IMR-90 (cell line): Measurements from ENCODE around the gene MEGF9. TPM values are rescaled to one million over a fixed set of nuclear protein-coding genes. Genes with fewer than 3 reads are reported as not detected.

Source experiments
- ATAC-seq: fragments of 200-7000 bp; cut with Tn5 transposase; 2 replicates; pipeline ENCODE4 v1.9.1; 2020; ENCODE audit warnings: low read depth, mild to moderate bottlenecking, moderate library complexity
- BruUV-seq: library from RNA; stranded (reverse); fragments of 400-500 nt; replicated peaks from 2 replicates; lab custom pipeline; 2021; lab: Mats Ljungman, UMichigan
- CTCF ChIA-PET: fragments of 300-600 bp; formaldehyde crosslinking; extraction: SDS; loops from one replicate; lab custom pipeline; 2021; ENCODE audit warnings: antibody characterized with exemption; lab: Yijun Ruan, JAX
- POLR2A ChIA-PET: fragments of 300-600 bp; sonication (Branson Sonifier 250); formaldehyde crosslinking; loops from one replicate; lab custom pipeline; 2022; ENCODE audit warnings: antibody characterized with exemption; ENCODE audit not compliant: unreplicated experiment; lab: Charles Lee
- DNase-seq: peaks from one replicate; pipeline ENCODE4 v3.0.0; 2013
- H2AFZ ChIP-seq: replicated peaks from 2 replicates; pipeline ENCODE3; 2013; ENCODE audit warnings: low read length, mild to moderate bottlenecking; ENCODE audit not compliant: poor library complexity
- H2AK5ac ChIP-seq: 2 replicates; pipeline ENCODE4 v1.6.1; 2013; ENCODE audit warnings: low read depth, low read length, inconsistent platforms
- H2AK9ac ChIP-seq: replicated peaks from 2 replicates; pipeline ENCODE3; 2013; ENCODE audit warnings: mild to moderate bottlenecking, low read depth, low read length, moderate library complexity; ENCODE audit not compliant: poor library complexity
- H2BK120ac ChIP-seq: 2 replicates; pipeline ENCODE4 v1.6.1; 2013; ENCODE audit warnings: low read depth, low read length, inconsistent platforms
- H2BK15ac ChIP-seq: 3 replicates; pipeline ENCODE4 v1.6.1; 2013; ENCODE audit warnings: low read depth, low read length, inconsistent platforms
- H2BK20ac ChIP-seq: 2 replicates; pipeline ENCODE4 v1.6.1; 2013; ENCODE audit warnings: low read depth, mild to moderate bottlenecking, inconsistent platforms, low read length, moderate library complexity
- H2BK5ac ChIP-seq: 2 replicates; pipeline ENCODE4 v1.6.1; 2013; ENCODE audit warnings: mild to moderate bottlenecking, low read depth, low read length, inconsistent platforms; ENCODE audit not compliant: poor library complexity, severe bottlenecking
- H3K14ac ChIP-seq: replicated peaks from 2 replicates; pipeline ENCODE4 v1.6.1; 2013; ENCODE audit warnings: low read depth, low read length, inconsistent platforms
- H3K18ac ChIP-seq: 2 replicates; pipeline ENCODE4 v1.6.1; 2013; ENCODE audit warnings: low read depth, low read length, control low read depth
- H3K23ac ChIP-seq: 2 replicates; pipeline ENCODE4 v1.6.1; 2013; ENCODE audit warnings: low read depth, low read length, inconsistent platforms
- H3K27ac ChIP-seq: 2 replicates; pipeline ENCODE4 v1.5.1; 2013; ENCODE audit warnings: mild to moderate bottlenecking, control low read depth, low read length; ENCODE audit not compliant: insufficient read depth
- H3K27me3 ChIP-seq: 2 replicates; pipeline ENCODE4 v1.6.1; 2013; ENCODE audit warnings: low read length; ENCODE audit not compliant: control insufficient read depth, insufficient read depth
- H3K36me3 ChIP-seq: 2 replicates; pipeline ENCODE4 v1.6.1; 2013; ENCODE audit warnings: low read length, mixed read lengths; ENCODE audit not compliant: control insufficient read depth, insufficient read depth
- H3K4ac ChIP-seq: 2 replicates; pipeline ENCODE4 v1.6.1; 2013; ENCODE audit warnings: low read depth, low read length, inconsistent platforms
- H3K4me1 ChIP-seq: 2 replicates; pipeline ENCODE4 v1.6.1; 2013; ENCODE audit warnings: low read length, mixed read lengths; ENCODE audit not compliant: control insufficient read depth, insufficient read depth
- H3K4me2 ChIP-seq: 2 replicates; pipeline ENCODE4 v1.6.1; 2013; ENCODE audit warnings: low read depth, mild to moderate bottlenecking, control low read depth, low read length, moderate library complexity
- H3K4me3 ChIP-seq: 2 replicates; pipeline ENCODE4 v1.5.1; 2013; ENCODE audit warnings: low read depth, mild to moderate bottlenecking, control low read depth, low read length, moderate library complexity; ENCODE audit not compliant: insufficient read depth
- H3K56ac ChIP-seq: 2 replicates; pipeline ENCODE4 v1.6.1; 2013; ENCODE audit warnings: low read length, inconsistent platforms; ENCODE audit not compliant: insufficient read depth; ENCODE audit errors: extremely low read depth
- H3K79me1 ChIP-seq, 2 experiments: 2 replicates each; pipeline ENCODE4 v1.6.1; 2013; ENCODE audit warnings: low read length in 2 of 2, inconsistent platforms in 1 of 2, low read depth in 1 of 2
- H3K9ac ChIP-seq: 2 replicates; pipeline ENCODE4 v1.6.1; 2013; ENCODE audit warnings: low read depth, low read length, control low read depth
- H3K9me1 ChIP-seq: 2 replicates; pipeline ENCODE4 v1.6.1; 2013; ENCODE audit warnings: low read length, inconsistent platforms; ENCODE audit not compliant: insufficient read depth
- H3K9me3 ChIP-seq: 2 replicates; pipeline ENCODE4 v1.6.1; 2013; ENCODE audit warnings: low read length; ENCODE audit not compliant: control insufficient read depth, insufficient read depth
- H4K20me1 ChIP-seq: 2 replicates; pipeline ENCODE4 v1.6.1; 2013; ENCODE audit warnings: low read length, inconsistent platforms; ENCODE audit not compliant: insufficient read depth
- H4K5ac ChIP-seq: 2 replicates; pipeline ENCODE4 v1.6.1; 2013; ENCODE audit warnings: mild to moderate bottlenecking, low read depth, low read length, control low read depth
- H4K8ac ChIP-seq, 2 experiments: 2 replicates each; pipeline ENCODE4 v1.6.1; 2013; ENCODE audit warnings: low read depth in 2 of 2, low read length in 2 of 2, control low read depth in 1 of 2, inconsistent platforms in 1 of 2
- H4K91ac ChIP-seq: 2 replicates; pipeline ENCODE4 v1.6.1; 2013; ENCODE audit warnings: low read depth, low read length, inconsistent platforms; ENCODE audit not compliant: insufficient read depth
- BHLHE40 ChIP-seq: fragments of 150-350 bp; IDR thresholded peaks from 2 replicates; pipeline ENCODE4 v1.6.1; 2016; ENCODE audit warnings: mild to moderate bottlenecking, low read depth, low read length
- CEBPB ChIP-seq: IDR thresholded peaks from 2 replicates; pipeline ENCODE4 v1.6.1; 2012; ENCODE audit warnings: low read depth, low read length, improper control_type of control experiment
- CHD1 ChIP-seq: IDR thresholded peaks from 2 replicates; pipeline ENCODE4 v1.6.1; 2012; ENCODE audit warnings: low read depth, low read length, improper control_type of control experiment
- FOS ChIP-seq: fragments of 150-350 bp; IDR thresholded peaks from 2 replicates; pipeline ENCODE4 v1.6.1; 2016; ENCODE audit warnings: low read depth, low read length
- MAFK ChIP-seq: IDR thresholded peaks from 2 replicates; pipeline ENCODE4 v1.6.1; 2012; ENCODE audit warnings: low read depth, low read length, improper control_type of control experiment
- MAZ ChIP-seq: IDR thresholded peaks from 2 replicates; pipeline ENCODE4 v1.6.1; 2012; ENCODE audit warnings: low read depth, mild to moderate bottlenecking, low read length, improper control_type of control experiment, moderate library complexity, borderline replicate concordance
- MXI1 ChIP-seq: IDR thresholded peaks from 2 replicates; pipeline ENCODE4 v1.6.1; 2012; ENCODE audit warnings: low read depth, mild to moderate bottlenecking, low read length, moderate library complexity, borderline replicate concordance
- NFE2L2 ChIP-seq: fragments of 150-350 bp; IDR thresholded peaks from 2 replicates; pipeline ENCODE4 v1.6.1; 2016; ENCODE audit warnings: low read depth, mild to moderate bottlenecking, low read length
- POLR2A ChIP-seq: IDR thresholded peaks from 2 replicates; pipeline ENCODE4 v1.6.1; 2012; ENCODE audit warnings: mild to moderate bottlenecking, low read depth, low read length
- RAD21 ChIP-seq: IDR thresholded peaks from 2 replicates; pipeline ENCODE4 v1.6.1; 2012; ENCODE audit warnings: low read length, improper control_type of control experiment
- RCOR1 ChIP-seq: IDR thresholded peaks from 2 replicates; pipeline ENCODE4 v1.6.1; 2012; ENCODE audit warnings: mild to moderate bottlenecking, low read length, improper control_type of control experiment; ENCODE audit not compliant: insufficient replicate concordance
- RFX5 ChIP-seq: IDR thresholded peaks from 2 replicates; pipeline ENCODE4 v1.8.0; 2012; ENCODE audit warnings: low read depth, mild to moderate bottlenecking, low read length, moderate library complexity
- SMC3 ChIP-seq: fragments of 150-350 bp; IDR thresholded peaks from 2 replicates; pipeline ENCODE4 v1.6.1; 2016; ENCODE audit warnings: low read depth, mild to moderate bottlenecking, antibody characterized with exemption, low read length, moderate library complexity
- WGBS, 2 experiments: methylation state at CpG; one replicate each; pipeline versions ENCODE4 v1.1.5 to v1.1.7; 2013; ENCODE audit warnings: missing lambda C conversion rate in 2 of 2; ENCODE audit not compliant: insufficient read length in 1 of 2; ENCODE audit errors: extremely low coverage in 2 of 2; 5-methylcytosine and 5-hydroxymethylcytosine counted together
- dilution Hi-C: fragments of 300-500 bp; cut with HindIII; formaldehyde crosslinking; loops from one replicate; pipeline ENCODE4 v1.14.3; 2018; ENCODE audit warnings: low sequenced_read_pairs; ENCODE audit not compliant: unreplicated experiment
- in situ Hi-C: fragments of 300-500 bp; cut with MboI; formaldehyde crosslinking; loops from 3 replicates; pipeline ENCODE4 v1.14.3; 2019; ENCODE audit warnings: low sequenced_read_pairs, inconsistent platforms, mixed read lengths
- intact Hi-C: fragments of 100-400 bp; cut with micrococcal nuclease; formaldehyde crosslinking; loops from 2 replicates; pipeline ENCODE4 v1.10.0; 2022
- polyA plus RNA-seq, 3 experiments: library from polyadenylated mRNA; depleted of rRNA; stranded (reverse); fragments of >200 nt; gene quantifications; 2 replicates each; pipeline ENCODE4 v1.2.3, GENCODE V29; 2012; ENCODE audit warnings: low replicate concordance in 1 of 3
- total RNA-seq: library from RNA; depleted of rRNA; stranded (reverse); fragments of >200 nt; gene quantifications from 2 replicates; pipeline ENCODE4 v1.2.3, GENCODE V29; 2012
- TF ChIP-seq, protein P1 (sequence below): conservative IDR thresholded peaks from 2 replicates; pipeline ENCODE4 v1.5.1; 2012; ENCODE audit warnings: mild to moderate bottlenecking, low read depth, low read length, improper control_type of control experiment
- TF ChIP-seq, protein P2 (sequence below): fragments of 150-350 bp; IDR thresholded peaks from 2 replicates; pipeline ENCODE4 v1.6.1; 2017; ENCODE audit warnings: mild to moderate bottlenecking, antibody characterized with exemption, low read length, low read depth
- TF ChIP-seq, protein P3 (sequence below): fragments of 150-350 bp; IDR thresholded peaks from 2 replicates; pipeline ENCODE4 v1.6.1; 2016; ENCODE audit warnings: low read depth, mild to moderate bottlenecking, low read length, moderate library complexity, borderline replicate concordance

Gene MEGF9
- total and polyA plus RNA-seq, 2 of the 4 experiments (the other 2 are of a cell fraction) = 3.4 TPM

DNA sequence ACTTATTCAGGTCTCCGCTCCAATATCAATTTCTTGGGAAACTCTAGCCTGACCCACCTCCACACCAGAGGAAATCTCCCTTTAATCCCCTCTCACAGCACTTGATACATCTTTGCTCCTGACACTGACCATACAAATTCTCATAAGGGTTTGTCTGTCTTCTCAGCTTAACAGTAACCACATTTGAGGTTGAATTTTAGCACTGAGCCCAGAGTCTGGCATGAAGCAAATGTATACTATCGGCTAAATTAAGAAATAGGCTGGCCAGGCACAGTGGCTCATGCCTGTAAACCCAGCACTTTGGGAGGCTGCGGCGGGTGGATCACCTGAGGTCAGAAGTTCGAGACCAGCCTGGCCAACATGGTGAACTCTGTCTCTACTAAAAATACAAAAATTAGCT lies 144.0 kb downstream of the MEGF9 start:
- intact Hi-C loops (no loop called here), in situ Hi-C loops (no loop called here), dilution Hi-C loops (no loop called here)
- Histone ChIP-seq H2AK9ac (no peak overlapping the region), H3K4ac (0 out of 2 replicates have a peak overlapping the region, but pooled peaks have one; percentile 44), H2BK20ac (peak overlapping the region; percentile 68; the same call in 1 of the 2 replicates), H3K18ac (no peak overlapping the region), H3K9me1 (peaks cover 7% of the 10 kb centered on the region), H3K9me3 (no peaks in the 10 kb centered on the region), H3K27ac (no peak overlapping the region; the same call in 1 of the 2 replicates), H3K4me2 (no peak overlapping the region), H3K14ac (0 out of 2 replicates have a peak overlapping the region, but pooled peaks have one; percentile 30), H2BK15ac (no peak overlapping the region), H3K27me3 (no peaks in the 10 kb centered on the region), H3K9ac (no peak overlapping the region), H4K91ac (peak overlapping the region; percentile 33; the same call in 1 of the 2 replicates), H3K4me3 (no peak overlapping the region), H2AFZ (no peak overlapping the region), H4K5ac (no peak overlapping the region), H3K36me3 (peaks cover 14% of the 10 kb centered on the region), H2BK120ac (peak overlapping the region; percentile 49; the same call in 1 of the 2 replicates), H3K4me1 (peaks cover 4% of the 10 kb centered on the region; the same call in 1 of the 2 replicates), H3K56ac (no peak overlapping the region), H3K23ac (no peak overlapping the region), H4K8ac (peak overlapping the region in 1 of 2 experiments; percentile 2; a peak in 1 of 4 replicates), H3K79me1 (peaks cover 41 to 59% of the 10 kb centered on the region in 2 experiments), H2AK5ac (no peak overlapping the region), H2BK5ac (no peak overlapping the region), H4K20me1 (no peaks in the 10 kb centered on the region)
- POLR2A ChIA-PET = no interaction called here
- no peak for ATAC-seq
- TF ChIP-seq, protein P1, sequence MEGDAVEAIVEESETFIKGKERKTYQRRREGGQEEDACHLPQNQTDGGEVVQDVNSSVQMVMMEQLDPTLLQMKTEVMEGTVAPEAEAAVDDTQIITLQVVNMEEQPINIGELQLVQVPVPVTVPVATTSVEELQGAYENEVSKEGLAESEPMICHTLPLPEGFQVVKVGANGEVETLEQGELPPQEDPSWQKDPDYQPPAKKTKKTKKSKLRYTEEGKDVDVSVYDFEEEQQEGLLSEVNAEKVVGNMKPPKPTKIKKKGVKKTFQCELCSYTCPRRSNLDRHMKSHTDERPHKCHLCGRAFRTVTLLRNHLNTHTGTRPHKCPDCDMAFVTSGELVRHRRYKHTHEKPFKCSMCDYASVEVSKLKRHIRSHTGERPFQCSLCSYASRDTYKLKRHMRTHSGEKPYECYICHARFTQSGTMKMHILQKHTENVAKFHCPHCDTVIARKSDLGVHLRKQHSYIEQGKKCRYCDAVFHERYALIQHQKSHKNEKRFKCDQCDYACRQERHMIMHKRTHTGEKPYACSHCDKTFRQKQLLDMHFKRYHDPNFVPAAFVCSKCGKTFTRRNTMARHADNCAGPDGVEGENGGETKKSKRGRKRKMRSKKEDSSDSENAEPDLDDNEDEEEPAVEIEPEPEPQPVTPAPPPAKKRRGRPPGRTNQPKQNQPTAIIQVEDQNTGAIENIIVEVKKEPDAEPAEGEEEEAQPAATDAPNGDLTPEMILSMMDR = no peak
- no peak for TF ChIP-seq MXI1
- TF ChIP-seq, protein P2, sequence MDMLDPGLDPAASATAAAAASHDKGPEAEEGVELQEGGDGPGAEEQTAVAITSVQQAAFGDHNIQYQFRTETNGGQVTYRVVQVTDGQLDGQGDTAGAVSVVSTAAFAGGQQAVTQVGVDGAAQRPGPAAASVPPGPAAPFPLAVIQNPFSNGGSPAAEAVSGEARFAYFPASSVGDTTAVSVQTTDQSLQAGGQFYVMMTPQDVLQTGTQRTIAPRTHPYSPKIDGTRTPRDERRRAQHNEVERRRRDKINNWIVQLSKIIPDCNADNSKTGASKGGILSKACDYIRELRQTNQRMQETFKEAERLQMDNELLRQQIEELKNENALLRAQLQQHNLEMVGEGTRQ = no peak
- no peak for TF ChIP-seq MAZ
- no peak for TF ChIP-seq POLR2A
- no peak for TF ChIP-seq MAFK
- TF ChIP-seq RAD21 = no peak
- TF ChIP-seq CEBPB = no peak
- TF ChIP-seq CHD1 = no peak
- TF ChIP-seq, protein P3, sequence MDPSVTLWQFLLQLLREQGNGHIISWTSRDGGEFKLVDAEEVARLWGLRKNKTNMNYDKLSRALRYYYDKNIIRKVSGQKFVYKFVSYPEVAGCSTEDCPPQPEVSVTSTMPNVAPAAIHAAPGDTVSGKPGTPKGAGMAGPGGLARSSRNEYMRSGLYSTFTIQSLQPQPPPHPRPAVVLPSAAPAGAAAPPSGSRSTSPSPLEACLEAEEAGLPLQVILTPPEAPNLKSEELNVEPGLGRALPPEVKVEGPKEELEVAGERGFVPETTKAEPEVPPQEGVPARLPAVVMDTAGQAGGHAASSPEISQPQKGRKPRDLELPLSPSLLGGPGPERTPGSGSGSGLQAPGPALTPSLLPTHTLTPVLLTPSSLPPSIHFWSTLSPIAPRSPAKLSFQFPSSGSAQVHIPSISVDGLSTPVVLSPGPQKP = no peak
- TF ChIP-seq NFE2L2 = no peak
- no peak for TF ChIP-seq RFX5
- TF ChIP-seq SMC3 = no peak
- no peak for TF ChIP-seq RCOR1
- no peak for TF ChIP-seq BHLHE40
- TF ChIP-seq FOS = no peak
- WGBS, 2 experiments = 75% methylated on average over 1 of the region's 5 CpGs; no CpG with 5 or more reads in 1 of the 2 experiments
- no TSS peak for BruUV-seq
- CTCF ChIA-PET = no interaction called here
- DNase-seq = no peak
